Measurements from ENCODE around the gene SFSWAP.

SFSWAP gene

GRCh38 chr12:131818821-131819585 lies 108.1 kb downstream of the SFSWAP start:
- no peak for DNase-seq

- DNase-seq: no peak
Measured at GRCh38 chr12:131824450-131824849, 113.6 kb downstream of the SFSWAP start.

- DNase-seq: no peak
Measured at GRCh38 chr12:131825146-131825892, 114.4 kb downstream of the SFSWAP start.

- DNase-seq: no peak
Measured at GRCh38 chr12:131826097-131826928, 115.4 kb downstream of the SFSWAP start.

- DNase-seq: peak; percentile 45
Measured at GRCh38 chr12:131827961-131828534, 117.2 kb downstream of the SFSWAP start, which contains the start of gene MMP17. MMP17 (plus strand) TSS chr12:131828393; CDS start chr12:131828495, 102 bp downstream.

- no peak for DNase-seq
Measured at GRCh38 chr12:131828671-131829355, 117.9 kb downstream of the SFSWAP start.

- no peak for DNase-seq
Measured at GRCh38 chr12:131829356-131829747, 118.5 kb downstream of the SFSWAP start.

GRCh38 chr12:131829791-131830334 lies 119.0 kb downstream of the SFSWAP start:
- DNase-seq: no peak

GRCh38 chr12:131830335-131830913 lies 119.5 kb downstream of the SFSWAP start:
- peak; percentile 80 for DNase-seq

- peak; percentile 69 for DNase-seq
Measured at GRCh38 chr12:131830914-131831571, 120.2 kb downstream of the SFSWAP start.

GRCh38 chr12:131831635-131832041 lies 120.7 kb downstream of the SFSWAP start:
- DNase-seq: peak; percentile 67

- DNase-seq: peak; percentile 86
Measured at GRCh38 chr12:131832321-131833231, 121.7 kb downstream of the SFSWAP start.

GRCh38 chr12:131833288-131833895 lies 122.5 kb downstream of the SFSWAP start:
- DNase-seq: no peak

GRCh38 chr12:131833896-131834641 lies 123.2 kb downstream of the SFSWAP start:
- peak; percentile 9 for DNase-seq

GRCh38 chr12:131834798-131835615 lies 124.1 kb downstream of the SFSWAP start:
- DNase-seq: no peak

- DNase-seq: no peak
Measured at GRCh38 chr12:131835616-131836171, 124.8 kb downstream of the SFSWAP start.

GRCh38 chr12:131836193-131836592 lies 125.3 kb downstream of the SFSWAP start:
- no peak for DNase-seq

Data from NCI-H345 (cell line).